H1 (cell line): ENCODE results near the gene CXorf65.

Experiments
- CHD1 ChIP-seq: IDR thresholded peaks from 2 replicates; pipeline ENCODE4 v1.6.1; 2012; ENCODE audit warnings: low read depth, low read length, improper control_type of control experiment
- CTCF ChIP-seq, 3 experiments: IDR thresholded peaks; 1 replicate in 2 of 3; 2 replicates in 1 of 3; pipeline versions ENCODE4 v1.5.1 to v1.6.1; 2011; ENCODE audit warnings: low read length in 3 of 3, mild to moderate bottlenecking in 3 of 3, inconsistent platforms in 2 of 3, low read depth in 1 of 3, moderate library complexity in 1 of 3; ENCODE audit not compliant: insufficient read depth in 1 of 3; ENCODE audit errors: control extremely low read depth in 1 of 3
- POLR2AphosphoS5 ChIP-seq: IDR thresholded peaks from 2 replicates; pipeline ENCODE4 v1.6.1; 2011; ENCODE audit warnings: low read depth, low read length

GRCh38 chrX:71109051-71109450 is 2.5 kb upstream of the CXorf65 start:
- TF ChIP-seq CHD1 (no peak), CTCF (IDR thresholded peaks at IDR 0.05; ENCODE audit: control extremely low read depth in 1 of 3, insufficient read depth in 1 of 3, low read depth in 1 of 3, low read length in 3 of 3) (no peak), POLR2AphosphoS5 (no peak)
